Activated CD4-positive, alpha-beta T cell treated with anti-CD3 and anti-CD28 coated beads, Interleukin-2, amount 50 U/mL, for 16 hours (primary cell): ENCODE data around the gene H6PD.

Experiments used
- DNase-seq: peaks from one replicate; pipeline ENCODE4 v3.0.0-alpha.2; 2020

H6PD gene, protein sequence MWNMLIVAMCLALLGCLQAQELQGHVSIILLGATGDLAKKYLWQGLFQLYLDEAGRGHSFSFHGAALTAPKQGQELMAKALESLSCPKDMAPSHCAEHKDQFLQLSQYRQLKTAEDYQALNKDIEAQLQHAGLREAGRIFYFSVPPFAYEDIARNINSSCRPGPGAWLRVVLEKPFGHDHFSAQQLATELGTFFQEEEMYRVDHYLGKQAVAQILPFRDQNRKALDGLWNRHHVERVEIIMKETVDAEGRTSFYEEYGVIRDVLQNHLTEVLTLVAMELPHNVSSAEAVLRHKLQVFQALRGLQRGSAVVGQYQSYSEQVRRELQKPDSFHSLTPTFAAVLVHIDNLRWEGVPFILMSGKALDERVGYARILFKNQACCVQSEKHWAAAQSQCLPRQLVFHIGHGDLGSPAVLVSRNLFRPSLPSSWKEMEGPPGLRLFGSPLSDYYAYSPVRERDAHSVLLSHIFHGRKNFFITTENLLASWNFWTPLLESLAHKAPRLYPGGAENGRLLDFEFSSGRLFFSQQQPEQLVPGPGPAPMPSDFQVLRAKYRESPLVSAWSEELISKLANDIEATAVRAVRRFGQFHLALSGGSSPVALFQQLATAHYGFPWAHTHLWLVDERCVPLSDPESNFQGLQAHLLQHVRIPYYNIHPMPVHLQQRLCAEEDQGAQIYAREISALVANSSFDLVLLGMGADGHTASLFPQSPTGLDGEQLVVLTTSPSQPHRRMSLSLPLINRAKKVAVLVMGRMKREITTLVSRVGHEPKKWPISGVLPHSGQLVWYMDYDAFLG

DNA sequence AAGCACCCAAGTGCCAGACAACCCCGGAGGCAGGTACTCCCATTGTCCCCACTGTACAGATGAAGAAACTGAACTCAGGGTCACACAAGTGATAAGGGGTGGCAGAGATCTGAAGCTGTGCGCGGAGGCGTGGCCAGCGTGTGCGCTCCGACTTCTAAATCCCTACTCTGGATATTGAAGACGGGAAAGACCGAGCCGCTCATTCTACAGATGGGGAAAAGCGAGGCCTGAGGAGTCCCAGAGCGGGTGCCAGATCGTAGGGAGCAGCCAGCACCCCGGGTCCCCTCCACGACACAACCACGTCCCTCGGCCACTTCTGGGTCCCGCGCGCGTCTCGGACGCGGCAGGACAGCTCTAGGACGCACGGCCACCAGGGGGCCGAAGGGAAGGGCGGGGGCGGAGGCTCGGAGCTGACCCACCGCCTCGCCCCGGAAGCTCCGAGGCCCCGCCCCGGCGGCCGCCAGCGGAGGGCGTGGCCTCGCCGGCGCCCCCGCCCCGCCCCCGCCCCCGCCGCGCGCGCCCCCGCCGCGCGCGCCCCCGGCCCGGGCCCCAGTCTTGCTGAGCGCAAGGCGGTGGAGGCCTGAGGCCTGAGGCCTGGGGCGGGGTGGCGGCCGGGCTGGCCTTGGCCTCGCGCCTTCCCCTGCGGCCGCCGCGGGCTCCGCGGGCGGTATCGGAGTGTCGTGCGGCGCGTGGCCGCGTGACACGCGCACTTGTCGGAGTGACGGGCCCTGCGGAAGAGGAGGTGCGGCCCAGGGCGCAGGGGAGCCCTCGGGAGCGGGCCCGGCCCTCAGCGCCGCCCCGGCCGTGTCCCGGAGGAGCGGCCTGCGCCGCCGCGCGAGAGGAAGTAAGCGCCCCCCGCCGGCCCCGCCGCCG, at the start of gene H6PD:
H6PD (plus strand) TSS at position 552 of the 873 bp plus-strand sequence. CDS start 10,161 bp downstream, outside the sequence.
- DNase-seq = peak; percentile 81

DNA sequence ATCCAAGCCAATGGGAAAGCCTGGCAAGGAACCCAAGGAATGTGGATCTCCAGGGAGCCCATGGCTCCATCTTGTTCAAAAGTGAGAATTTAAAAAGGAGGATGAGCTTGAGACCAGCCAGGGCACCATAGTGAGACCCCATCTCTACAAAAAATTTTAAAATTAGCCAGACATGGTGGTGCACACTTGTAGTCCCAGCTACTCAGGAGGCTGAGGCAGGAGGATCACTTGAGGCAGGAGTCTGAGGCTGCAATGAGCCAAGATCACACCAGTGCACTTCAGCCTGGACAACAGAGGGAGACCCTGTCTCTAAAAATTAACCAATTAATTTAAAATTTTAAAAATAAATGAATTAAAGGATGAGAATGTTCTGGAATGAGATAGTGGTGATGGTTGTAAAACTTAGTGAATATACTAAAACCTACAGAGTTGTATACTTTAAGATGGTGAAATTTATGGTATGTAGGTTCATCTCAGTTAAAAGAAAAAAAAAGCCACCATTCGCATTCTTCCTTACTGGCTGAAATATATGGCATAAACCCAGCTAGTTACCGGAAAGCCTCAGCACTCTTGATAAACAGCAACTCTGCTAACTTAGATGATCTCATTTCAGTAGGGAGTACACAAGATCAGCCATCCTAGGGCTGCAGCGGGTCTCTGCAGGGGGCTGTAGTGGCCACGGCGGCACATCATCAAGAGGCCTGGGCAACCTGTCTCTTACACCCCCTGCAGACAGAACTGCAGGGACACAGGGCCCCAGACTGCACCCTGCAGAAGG, 48.3 kb upstream of the H6PD start:
- DNase-seq = no peak

DNA sequence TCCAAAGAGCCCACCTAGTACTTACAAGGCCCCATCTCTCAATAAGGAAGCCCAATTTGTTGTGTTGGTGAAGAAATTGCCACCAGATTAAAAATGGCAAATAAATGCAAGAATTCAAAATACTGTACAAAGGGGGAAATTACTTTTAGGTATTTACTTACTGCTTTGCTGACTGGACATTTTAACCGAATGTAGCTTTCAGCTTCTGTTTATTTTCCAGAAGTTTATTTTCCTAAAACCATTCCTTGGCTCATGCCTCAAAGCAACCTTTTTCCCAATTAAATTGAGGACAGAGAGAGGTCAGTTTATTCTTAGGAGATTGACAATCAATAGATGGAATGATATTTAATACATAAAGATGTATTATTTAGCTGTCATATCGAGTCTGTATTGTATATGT, 47.6 kb upstream of the H6PD start:
- no peak for DNase-seq

DNA sequence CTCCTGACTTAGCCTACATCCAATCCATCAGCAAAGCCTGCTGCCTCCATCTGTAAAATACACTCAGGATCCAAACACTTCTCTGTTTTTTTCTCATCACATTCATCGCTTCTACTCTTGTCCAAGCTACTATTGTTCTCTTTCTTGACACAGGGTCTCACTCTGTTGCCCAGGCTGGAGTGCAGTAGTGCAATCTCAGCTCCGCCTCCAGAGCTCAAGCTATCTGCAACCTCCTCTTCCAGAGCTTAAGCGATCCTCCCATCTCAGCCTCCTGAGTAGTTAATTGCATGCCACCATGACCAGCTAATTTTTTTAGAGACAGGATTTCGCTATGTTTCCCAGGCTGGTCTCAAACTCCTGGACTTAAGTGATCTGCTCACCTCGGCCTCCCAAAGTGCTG, 44.3 kb upstream of the H6PD start:
- DNase-seq = no peak

DNA sequence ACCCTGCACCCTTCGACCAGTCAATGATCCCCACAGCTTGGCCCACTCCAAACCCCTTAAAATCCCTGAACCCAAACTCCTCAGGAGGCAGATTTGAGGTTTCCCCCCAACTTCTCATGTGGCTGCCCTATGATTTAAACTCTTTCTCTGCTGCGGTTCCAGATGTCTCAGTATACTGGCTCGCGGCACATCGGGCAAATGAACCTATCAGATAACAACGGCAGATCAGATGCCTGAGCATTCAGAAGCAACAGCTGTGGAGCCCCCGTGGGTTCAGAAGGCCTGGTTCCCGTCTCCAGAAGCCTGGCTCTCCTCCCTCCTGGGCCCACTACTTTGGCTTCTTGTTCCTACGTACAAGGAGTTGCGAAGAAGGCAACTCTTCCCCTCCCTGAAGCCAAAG, 43.3 kb upstream of the H6PD start:
- no peak for DNase-seq

DNA sequence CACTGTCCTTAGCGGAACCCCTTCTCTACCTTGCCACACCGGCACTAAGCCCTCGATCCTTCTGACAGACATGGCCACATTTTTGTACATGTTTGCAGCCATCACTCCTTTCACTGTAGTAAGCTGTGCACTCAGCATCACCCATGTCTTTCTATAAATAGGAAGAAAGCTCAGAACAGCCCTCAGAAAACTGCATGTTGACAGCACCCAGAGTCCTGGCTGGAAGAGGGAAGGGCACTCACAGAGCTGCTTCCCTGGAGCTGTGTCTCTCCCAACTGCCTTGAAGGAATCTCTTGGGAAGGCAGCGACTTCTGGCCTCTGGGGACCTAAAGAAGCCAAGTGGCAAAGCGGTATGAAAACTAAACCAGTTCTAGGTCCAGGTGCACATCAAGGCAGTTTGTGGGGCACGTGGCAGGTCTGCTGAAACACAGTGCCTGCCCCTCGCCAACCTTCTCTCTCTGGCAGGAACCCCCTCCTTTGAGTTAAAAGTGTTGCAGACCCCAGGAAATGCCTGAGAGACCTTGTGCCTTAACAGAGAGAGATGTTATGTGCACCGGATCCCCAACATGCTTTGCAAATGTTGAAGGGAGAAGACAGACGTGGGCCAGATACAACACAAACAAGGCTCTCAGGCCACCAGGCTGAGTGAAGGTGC, 41.9 kb upstream of the H6PD start:
- no peak for DNase-seq

DNA sequence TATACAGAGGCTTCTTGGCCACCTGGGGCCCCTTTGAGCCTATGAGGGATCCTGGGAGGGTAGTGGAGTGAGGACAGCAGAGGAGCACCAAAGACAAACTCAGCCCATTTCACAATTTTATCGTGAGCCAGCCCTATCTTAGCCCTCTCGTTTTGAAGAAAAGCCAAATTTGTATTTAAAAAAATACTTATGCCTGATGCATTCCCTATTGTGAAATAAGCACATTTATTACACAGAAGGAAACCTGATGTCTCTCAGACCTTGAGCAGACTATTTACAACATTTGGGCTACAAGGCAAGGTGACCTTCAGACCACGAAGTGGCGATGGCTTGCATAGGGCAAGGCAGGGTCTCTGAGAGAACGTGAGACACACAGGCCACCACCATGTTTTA, 41.3 kb upstream of the H6PD start:
- no peak for DNase-seq

DNA sequence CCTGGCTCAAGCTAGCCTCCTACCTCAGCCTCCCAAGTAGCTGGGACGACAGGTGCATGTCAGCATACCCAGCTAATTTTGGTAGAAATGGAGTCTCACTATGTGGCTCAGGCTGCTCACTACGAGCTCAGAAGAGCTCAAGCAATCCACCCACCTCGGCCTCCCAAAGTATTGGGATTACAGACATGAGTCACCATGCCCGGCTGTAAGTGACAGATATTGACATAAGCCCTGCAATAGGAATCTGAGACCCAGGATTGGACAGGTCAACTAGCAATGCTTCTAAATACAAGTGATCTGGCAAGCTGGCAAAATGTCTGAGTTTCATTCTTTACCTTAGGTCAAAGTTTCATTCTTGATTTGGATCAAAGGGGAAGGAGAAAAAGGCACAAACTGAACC, 40.5 kb upstream of the H6PD start:
- DNase-seq = no peak

DNA sequence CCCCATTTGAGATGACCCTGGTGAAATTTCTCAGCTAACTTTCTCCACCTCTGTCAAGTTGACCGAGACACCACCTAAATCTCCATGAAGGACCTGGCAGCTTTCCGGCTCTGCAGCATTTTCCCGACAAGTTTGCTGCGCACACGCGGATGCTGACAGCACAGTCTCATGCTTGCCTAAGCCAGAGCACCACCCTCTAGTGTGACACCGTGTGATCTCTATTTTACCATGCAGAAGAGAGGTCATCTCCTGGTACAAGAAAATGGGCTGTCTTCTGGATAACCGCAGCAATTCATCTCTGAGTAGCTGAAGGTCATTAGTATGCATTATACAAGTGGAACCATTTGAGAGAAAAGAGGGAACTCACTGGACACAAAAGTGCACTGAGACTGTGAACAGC, 38.9 kb upstream of the H6PD start:
- DNase-seq = no peak

DNA sequence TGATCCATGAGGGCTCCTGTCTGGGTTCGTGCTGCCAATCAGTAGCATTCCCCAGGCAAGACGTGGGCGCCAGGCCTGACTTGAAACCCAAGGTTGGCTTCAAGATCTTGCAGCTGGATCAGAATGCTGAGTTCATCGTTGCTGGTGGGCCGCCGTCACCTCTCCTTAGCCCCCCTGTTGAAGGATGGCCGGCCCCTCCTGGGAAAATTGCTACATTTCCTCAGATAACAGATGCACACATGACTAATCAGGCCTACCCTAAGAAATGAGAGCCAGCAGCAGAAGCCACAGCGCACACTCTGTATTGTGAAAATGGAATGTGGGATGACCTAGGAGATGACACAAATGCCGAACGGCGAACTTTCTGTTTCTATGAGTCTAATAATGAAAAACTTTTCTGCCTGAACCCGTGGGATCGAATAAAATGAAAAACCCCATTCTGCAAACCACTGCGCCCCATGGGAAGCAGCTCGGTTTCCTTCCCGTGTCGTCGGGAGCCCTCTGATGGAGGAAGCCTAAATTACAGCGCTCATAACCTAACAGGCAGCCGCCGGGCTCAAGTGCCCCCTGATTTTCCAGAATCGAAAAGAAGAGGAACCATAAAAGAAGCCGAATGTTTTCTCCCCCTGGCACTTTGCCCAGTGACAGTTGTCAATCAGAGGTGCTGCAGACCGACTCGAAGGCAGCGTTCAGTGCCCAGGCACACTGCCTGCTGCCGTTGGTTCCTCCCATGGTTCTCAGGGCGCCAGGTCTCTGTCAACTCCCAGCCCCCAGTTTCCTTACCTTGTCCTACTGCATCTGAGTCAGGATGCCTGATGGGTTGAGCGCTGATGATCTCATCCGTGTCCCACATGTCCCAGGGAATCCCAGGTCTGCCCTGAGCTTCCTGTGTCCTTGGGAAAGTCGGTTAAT, 38.2 kb upstream of the H6PD start:
- peak; percentile 67 for DNase-seq

DNA sequence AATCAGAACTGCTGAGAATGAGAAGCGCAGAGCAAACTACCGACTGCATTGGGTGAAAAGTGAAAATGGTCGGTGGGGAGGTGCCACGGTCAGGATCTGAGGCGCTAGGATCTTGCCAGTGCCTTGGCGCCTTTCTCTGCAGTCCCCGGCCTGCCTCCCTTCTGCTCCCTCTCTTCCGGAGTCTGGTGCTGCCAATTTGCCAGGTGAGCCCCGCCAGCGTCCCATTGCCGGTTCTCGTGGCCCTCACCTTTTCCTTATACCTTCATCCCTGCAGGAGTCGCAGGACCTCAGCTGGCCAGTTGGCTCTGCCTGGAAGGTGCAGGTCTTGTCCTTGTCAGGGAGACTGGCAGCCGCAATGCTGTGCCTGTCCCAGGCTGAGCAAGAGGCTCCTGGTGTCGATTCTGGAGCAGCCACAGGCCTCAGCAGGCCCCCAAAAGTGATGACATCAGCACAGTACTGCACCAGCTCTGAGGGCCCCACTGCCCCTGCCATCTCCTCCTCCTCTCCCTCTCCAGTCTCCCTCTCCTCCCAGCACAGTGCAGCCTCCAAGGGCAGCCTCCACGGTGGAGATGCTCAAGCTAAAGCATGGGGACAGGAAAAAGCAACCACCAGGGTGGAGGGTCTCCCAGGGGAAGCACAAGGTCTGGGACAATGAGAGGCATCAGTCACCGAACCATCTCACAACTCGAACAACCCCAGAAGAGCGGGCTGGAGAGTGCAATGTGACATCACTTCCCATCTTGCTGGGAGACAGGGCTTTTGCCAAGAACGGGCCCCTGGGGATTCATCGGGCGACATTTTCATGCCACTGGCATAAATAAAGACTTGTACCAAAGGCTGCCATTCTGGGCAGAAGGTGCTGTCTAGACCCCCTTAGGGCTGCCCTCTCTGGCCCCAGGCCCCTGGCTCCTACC, 37.1 kb upstream of the H6PD start:
- no peak for DNase-seq

DNA sequence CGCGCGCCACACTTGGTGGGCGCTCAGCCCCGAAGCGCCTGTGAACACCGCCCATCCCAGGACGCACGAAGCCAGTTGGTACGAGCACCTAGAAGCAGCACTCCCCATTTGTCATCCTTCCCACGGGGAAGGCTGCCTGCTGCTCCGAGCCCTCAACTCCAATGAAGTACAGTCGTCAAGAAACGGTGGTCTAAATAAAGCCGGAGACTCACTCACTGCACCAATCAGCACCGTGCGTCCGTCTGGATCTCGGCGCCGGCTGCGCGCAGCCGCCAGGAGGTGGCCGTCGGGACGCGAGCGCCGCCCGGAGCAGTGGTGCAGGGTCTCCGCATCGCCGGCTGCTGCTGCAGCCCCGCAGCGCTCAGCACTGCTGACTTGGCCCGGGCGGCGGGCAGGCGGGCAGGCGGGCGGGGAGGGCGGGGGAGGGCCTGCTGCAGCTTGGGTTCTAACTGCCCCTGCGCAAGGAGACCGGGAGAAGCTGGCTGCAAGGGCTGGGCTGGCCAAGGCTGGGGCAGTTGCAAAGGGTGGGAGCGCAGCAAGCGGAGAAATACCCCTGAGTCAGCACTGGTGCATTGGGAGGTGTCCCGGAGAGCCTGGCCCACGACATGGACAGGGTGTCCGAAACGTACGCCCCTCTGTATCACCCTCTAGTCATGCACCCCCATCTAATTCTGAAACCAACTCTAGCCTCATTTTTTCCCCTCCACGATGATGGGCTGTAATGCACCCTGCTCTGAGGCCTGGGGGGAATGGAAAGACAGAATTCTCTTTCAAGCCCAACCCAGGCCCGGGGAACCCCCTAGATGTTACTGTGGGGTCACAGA, 35.8 kb upstream of the H6PD start:
- no peak for DNase-seq

DNA sequence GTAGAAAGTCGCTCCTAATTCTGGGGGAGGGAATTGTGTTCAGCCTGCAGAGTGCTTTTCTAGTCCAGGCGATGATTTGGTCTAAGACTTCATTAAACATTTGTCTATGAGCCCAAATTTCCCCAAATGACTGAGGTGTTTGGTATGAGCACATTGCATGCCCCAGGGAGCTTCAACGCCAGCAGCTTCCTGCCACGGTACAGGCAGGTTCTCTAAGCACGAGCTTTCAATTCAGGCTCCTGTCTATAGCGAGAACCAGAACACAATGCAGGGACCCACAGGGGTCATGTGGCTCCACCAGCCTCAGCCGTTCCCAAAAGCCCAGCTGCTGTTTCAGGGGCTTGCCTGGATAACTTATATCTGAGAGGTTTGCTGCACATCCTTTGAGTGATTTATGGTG, 34.1 kb upstream of the H6PD start:
- no peak for DNase-seq

DNA sequence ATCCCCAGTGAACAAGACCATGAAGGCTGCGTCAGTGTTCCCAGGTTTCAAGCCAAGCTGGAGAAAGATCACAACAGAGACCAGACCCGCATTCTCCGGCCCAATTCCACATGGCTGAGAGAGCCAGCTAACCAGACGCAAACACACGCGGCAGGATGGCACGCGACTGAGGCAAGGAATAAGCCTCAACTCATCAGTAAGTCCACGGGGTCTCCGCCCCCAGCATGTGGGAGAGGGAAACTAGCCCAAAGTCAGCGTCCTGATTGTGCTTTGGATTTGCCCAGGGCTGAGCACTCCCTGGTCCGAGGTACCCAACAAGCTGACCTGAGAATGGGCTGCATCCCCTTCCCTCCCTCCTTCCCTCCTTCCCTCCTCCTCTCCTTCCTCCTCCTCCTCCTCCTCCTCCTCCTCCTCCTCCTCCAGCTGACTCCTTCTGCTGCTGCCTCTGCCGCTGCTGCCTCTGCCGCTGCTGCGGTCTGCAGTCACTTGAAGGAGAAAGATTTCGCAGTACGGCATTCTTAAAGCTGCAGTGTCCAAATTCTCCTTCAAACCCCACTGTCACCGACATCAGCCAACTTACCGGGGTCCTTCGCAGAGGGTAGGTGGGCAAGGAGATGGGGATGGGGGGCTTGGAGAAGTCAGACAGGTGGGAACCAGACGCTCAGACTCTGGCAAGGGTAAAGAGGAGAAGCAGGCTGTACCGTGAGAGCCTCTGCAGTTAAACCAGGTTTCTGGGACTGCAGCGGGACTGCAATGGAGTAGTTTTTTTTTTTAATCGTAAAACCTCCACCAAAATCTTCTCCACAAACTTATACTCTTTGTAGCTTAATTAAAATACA, 33.0 kb upstream of the H6PD start:
- DNase-seq = no peak

DNA sequence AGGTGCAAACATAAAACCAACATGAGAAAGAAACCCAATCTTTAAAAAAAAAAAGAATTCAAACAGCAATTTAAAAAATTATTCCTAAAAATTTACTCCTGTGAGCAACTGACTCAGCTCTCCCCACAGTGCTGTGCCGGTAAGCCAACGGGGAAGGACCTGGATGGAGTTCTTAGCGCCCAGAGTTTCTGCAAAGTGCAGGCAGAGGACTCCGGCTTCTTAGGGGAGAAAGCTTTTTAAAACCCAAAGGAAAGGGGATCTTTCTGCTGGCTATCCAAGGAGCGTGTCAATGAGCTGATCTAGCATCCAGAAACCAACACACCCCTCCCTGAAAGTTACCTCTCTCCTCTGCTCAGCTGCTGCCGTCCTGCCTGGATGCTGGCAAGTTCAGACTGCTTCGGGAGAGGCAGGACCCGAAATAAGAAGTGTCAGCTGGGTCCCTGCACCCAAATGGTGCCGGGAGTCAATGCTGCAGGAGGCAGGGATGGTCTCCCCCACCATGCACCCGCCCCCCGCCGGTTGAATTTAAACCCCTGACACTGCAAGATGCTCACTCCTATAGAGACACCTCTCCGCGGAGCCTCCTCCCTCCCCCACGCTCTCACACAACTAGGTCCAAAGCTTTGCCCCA, 32.2 kb upstream of the H6PD start:
- no peak for DNase-seq

DNA sequence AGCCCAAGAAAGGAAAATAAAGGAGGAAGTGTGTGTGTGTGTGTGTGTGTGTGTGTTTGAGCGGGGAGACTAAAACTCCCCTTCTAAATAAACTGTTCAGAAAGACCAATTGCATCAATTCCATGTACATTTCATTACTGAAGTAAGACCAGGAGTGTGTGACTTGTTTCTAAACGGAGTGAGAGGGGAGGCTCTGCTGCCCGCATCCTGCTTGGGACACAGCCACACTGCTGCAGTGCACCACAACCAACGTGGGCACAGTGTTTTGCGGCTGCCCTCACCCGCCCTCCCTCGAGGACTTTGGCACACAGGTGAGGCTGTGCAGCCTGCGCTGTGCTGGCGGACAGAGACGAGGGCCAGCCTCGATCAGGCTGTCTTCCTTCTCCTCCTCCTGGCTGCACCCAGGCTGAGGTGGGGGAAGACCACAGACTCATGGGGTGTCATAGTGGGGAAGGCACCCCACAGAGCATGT, 31.0 kb upstream of the H6PD start:
- DNase-seq = peak; percentile 39

DNA sequence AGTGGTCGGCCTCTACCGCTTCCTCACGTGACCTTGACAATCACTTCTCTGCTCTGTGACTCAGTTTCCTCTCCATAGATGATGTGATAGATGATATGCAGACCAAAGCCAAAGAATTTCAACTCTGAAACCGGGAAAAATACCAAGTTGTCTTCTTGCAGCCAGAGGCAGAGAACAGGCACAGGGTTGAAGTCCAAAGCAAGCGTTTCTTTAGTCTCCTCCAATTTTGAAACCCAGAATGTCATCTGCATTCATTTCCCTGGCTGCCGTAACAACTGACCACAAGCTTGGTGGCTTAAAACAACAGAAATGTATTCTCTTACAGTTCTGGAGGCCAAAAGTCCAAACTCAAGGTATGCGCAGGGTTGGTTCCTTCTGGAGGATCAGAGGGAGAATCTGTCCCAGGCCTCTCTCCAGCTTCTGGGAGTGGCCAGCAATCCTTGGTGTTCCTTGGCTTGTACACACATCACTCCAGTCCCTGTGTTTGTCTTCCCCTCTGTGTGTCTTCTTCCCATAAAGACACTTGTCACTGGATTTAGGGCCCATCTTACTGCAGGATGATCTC, 30.3 kb upstream of the H6PD start:
- no peak for DNase-seq
